ENCODE measurements around the gene MIOX.

GRCh38 chr22:50459016-50459415 is 27.6 kb upstream of the MIOX start:
- TF ChIP-seq, protein P1, sequence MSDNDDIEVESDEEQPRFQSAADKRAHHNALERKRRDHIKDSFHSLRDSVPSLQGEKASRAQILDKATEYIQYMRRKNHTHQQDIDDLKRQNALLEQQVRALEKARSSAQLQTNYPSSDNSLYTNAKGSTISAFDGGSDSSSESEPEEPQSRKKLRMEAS (IDR thresholded peaks at IDR 0.05; ENCODE audit: insufficient read depth, insufficient read length) = no peak
- TF ChIP-seq POLR2A (IDR thresholded peaks at IDR 0.05; ENCODE audit: low read depth, low read length) = no peak
- no peak for TF ChIP-seq EZH2 (IDR thresholded peaks at IDR 0.05; ENCODE audit: borderline replicate concordance, low read depth, low read length, severe bottlenecking)
- TF ChIP-seq CTCF (IDR thresholded peaks at IDR 0.05; ENCODE audit: extremely low read depth in 1 of 2, insufficient read depth in 1 of 2, low read depth in 1 of 2, low read length in 2 of 2) = no peak
- no peak for TF ChIP-seq POLR2AphosphoS5 (IDR thresholded peaks at IDR 0.05; ENCODE audit: insufficient read depth, low read depth, low read length)
- TF ChIP-seq MYC (IDR thresholded peaks at IDR 0.05; ENCODE audit: low read depth, low read length) = no peak
- no peak for TF ChIP-seq JUN (IDR thresholded peaks at IDR 0.05; ENCODE audit: borderline replicate concordance, insufficient read depth, insufficient read length, low read depth)
